Left cardiac atrium (tissue), 4 donors: Measurements from ENCODE around the gene HAND2. TPM values are rescaled to one million over a fixed set of nuclear protein-coding genes. Genes with fewer than 3 reads are reported as not detected.

Experiments used
- ATAC-seq, 2 donors: fragments of 200-7000 bp; cut with Tn5 transposase; one replicate each; pipeline ENCODE4 v1.9.1; 2020; ENCODE audit warnings: mild to moderate bottlenecking in 2 of 2, moderate library complexity in 2 of 2
- DNase-seq: peaks from one replicate; pipeline ENCODE4 v3.0.0-alpha.2; 2020
- intact Hi-C, 2 donors: fragments of 100-400 bp; cut with DNase I; formaldehyde crosslinking; loops; one replicate each; pipeline versions ENCODE4 v1.14.1 to v1.15.1; 2022 to 2023
- total RNA-seq, 2 donors: library from RNA; stranded (reverse); fragmentation: NEBNext Ultra II Directional; extraction: Animal tissue kit (Norgen Biotek cat#: 25700); gene quantifications; one replicate each; pipeline ENCODE4 v1.2.1, GENCODE V29; 2021
- donor health status: DM: no; HTN: yes; CAD: no.
- donor health status: DM: no; HTN: yes; CAD: no; lungs with severe emphysema.
- donor health status: DM: yes; HTN: yes; CAD: no.
- donor health status: Dilated cardiomyopathy.

The HAND2 gene
- total RNA-seq, 2 donors from 2014 or later: 63.2 to 75.1 TPM

- ATAC-seq: no peak
- peak; percentile 60 for DNase-seq
- intact Hi-C loops: loop anchor here in 1 of 2 donors (5.0 kb wide), 1 partner anchor 222 kb away; no protein-coding TSS in a partner anchor
Observed at GRCh38 chr4:173525118-173526011, 4.7 kb downstream of the HAND2 start.

- ATAC-seq (no peak), DNase-seq (no peak)
- intact Hi-C loops: loop anchor here (5.0 kb wide), 2 partner anchors 223 to 468 kb away; no protein-coding TSS in a partner anchor
Observed at GRCh38 chr4:173524218-173525117, 5.6 kb downstream of the HAND2 start.

GRCh38 chr4:173522951-173523395 lies 7.1 kb downstream of the HAND2 start:
- DNase-seq: peak; percentile 44
- peak in 1 of 2 donors; percentile 0 for ATAC-seq
- intact Hi-C loops: loop anchor here in 1 of 2 donors (5.0 kb wide), 1 partner anchor 469 kb away; no protein-coding TSS in a partner anchor

- ATAC-seq: peak; percentile 78 to 79
- intact Hi-C loops: loop anchor here in 1 of 2 donors (5.0 kb wide), 1 partner anchor 470 kb away; no protein-coding TSS in a partner anchor
- peak; percentile 95 for DNase-seq
Observed at GRCh38 chr4:173522160-173522950, 7.7 kb downstream of the HAND2 start.

GRCh38 chr4:173521467-173522159 lies 8.4 kb downstream of the HAND2 start:
- DNase-seq (peak; percentile 59), ATAC-seq (peak; percentile 14 to 17)
- intact Hi-C loops: loop anchor here in 1 of 2 donors (5.0 kb wide), 1 partner anchor 471 kb away; no protein-coding TSS in a partner anchor

- intact Hi-C loops: loop anchor here in 1 of 2 donors (5.0 kb wide), 1 partner anchor 471 kb away; no protein-coding TSS in a partner anchor
Observed at GRCh38 chr4:173520921-173521466, 9.0 kb downstream of the HAND2 start.

GRCh38 chr4:173519111-173520101 lies 10.6 kb downstream of the HAND2 start:
- ATAC-seq (peak; percentile 2 to 12), DNase-seq (peak; percentile 58)
- intact Hi-C loops: loop anchor here in 1 of 2 donors (5.0 kb wide), 1 partner anchor 473 kb away; no protein-coding TSS in a partner anchor

More at GRCh38 chr4:173520921-173521466, 9.0 kb downstream of the HAND2 start:
- ATAC-seq (no peak), DNase-seq (peak; percentile 49)

- no peak for DNase-seq
- no peak for ATAC-seq
Observed at GRCh38 chr4:173518425-173519102, 11.5 kb downstream of the HAND2 start.

GRCh38 chr4:173517781-173518424 lies 12.1 kb downstream of the HAND2 start:
- intact Hi-C loops: no loop called here
- peak; percentile 72 for DNase-seq
- ATAC-seq: peak; percentile 14 to 30

More at GRCh38 chr4:173518425-173519102, 11.5 kb downstream of the HAND2 start:
- intact Hi-C loops: no loop called here

GRCh38 chr4:173516621-173517524 lies 13.2 kb downstream of the HAND2 start:
- intact Hi-C loops: no loop called here
- ATAC-seq: peak; percentile 6 to 22
- DNase-seq: no peak

- intact Hi-C loops: no loop called here
- DNase-seq: no peak
- no peak for ATAC-seq
Observed at GRCh38 chr4:173515458-173515857, 14.6 kb downstream of the HAND2 start.

GRCh38 chr4:173514641-173515217 lies 15.3 kb downstream of the HAND2 start:
- no peak for ATAC-seq
- no peak for DNase-seq
- intact Hi-C loops: no loop called here

GRCh38 chr4:173513651-173514050 lies 16.4 kb downstream of the HAND2 start:
- ATAC-seq: no peak
- intact Hi-C loops: no loop called here
- no peak for DNase-seq
